GM21447 (cell line): Measurements from ENCODE around the gene EIF6.
"Not testable (repeated sequence)": the region's sequence is repeated elsewhere in the genome, so short reads cannot be mapped to it uniquely, and the experiment has no call there.

ENCODE experiments used
- ATAC-seq: cut with Tn5 transposase; IDR thresholded peaks from one replicate; pipeline ENCODE4 v1.9.1; 2021; ENCODE audit not compliant: unreplicated experiment

EIF6 gene

GRCh38 chr20:35284267-35284991 lies at the start of gene EIF6:
TSS of gene EIF6 (minus strand) at chr20:35284772. CDS start at chr20:35284487, 285 bp downstream.
- peak; percentile 70 for ATAC-seq

GRCh38 chr20:35333606-35334005 lies 49.0 kb upstream of the EIF6 start:
- no peak for ATAC-seq

- no peak for ATAC-seq
Observed at GRCh38 chr20:35332540-35333200, 48.1 kb upstream of the EIF6 start.

- peak; percentile 53 for ATAC-seq
Observed at GRCh38 chr20:35329435-35330139, 45.0 kb upstream of the EIF6 start.

GRCh38 chr20:35328689-35329088 lies 44.1 kb upstream of the EIF6 start:
- ATAC-seq: no peak

GRCh38 chr20:35328095-35328685 lies 43.6 kb upstream of the EIF6 start:
- ATAC-seq: no peak

- no peak for ATAC-seq
Observed at GRCh38 chr20:35327074-35327976, 42.8 kb upstream of the EIF6 start.

GRCh38 chr20:35326740-35327073 lies 42.1 kb upstream of the EIF6 start:
- no peak for ATAC-seq

- no peak for ATAC-seq
Observed at GRCh38 chr20:35326021-35326739, 41.6 kb upstream of the EIF6 start.

- ATAC-seq: no peak
Observed at GRCh38 chr20:35325401-35325800, 40.8 kb upstream of the EIF6 start.

- no peak for ATAC-seq
Observed at GRCh38 chr20:35320396-35321126, 36.0 kb upstream of the EIF6 start.

- no peak for ATAC-seq
Observed at GRCh38 chr20:35319871-35320197, 35.3 kb upstream of the EIF6 start.

GRCh38 chr20:35319192-35319870 lies 34.8 kb upstream of the EIF6 start:
- no peak for ATAC-seq

GRCh38 chr20:35318502-35319157 lies 34.1 kb upstream of the EIF6 start:
- no peak for ATAC-seq

GRCh38 chr20:35317416-35318210 lies 33.0 kb upstream of the EIF6 start:
- no peak for ATAC-seq

GRCh38 chr20:35316086-35316485 lies 31.5 kb upstream of the EIF6 start:
- no peak for ATAC-seq

GRCh38 chr20:35315632-35316020 lies 31.1 kb upstream of the EIF6 start:
- not testable (repeated sequence) for ATAC-seq
